ENCODE results near the gene HS6ST1. TPM values are rescaled to one million over a fixed set of nuclear protein-coding genes. Genes with fewer than 3 reads are reported as not detected.

Gene HS6ST1
- total RNA-seq, 1 experiment from 2014 or later, result 22.0 TPM

DNA sequence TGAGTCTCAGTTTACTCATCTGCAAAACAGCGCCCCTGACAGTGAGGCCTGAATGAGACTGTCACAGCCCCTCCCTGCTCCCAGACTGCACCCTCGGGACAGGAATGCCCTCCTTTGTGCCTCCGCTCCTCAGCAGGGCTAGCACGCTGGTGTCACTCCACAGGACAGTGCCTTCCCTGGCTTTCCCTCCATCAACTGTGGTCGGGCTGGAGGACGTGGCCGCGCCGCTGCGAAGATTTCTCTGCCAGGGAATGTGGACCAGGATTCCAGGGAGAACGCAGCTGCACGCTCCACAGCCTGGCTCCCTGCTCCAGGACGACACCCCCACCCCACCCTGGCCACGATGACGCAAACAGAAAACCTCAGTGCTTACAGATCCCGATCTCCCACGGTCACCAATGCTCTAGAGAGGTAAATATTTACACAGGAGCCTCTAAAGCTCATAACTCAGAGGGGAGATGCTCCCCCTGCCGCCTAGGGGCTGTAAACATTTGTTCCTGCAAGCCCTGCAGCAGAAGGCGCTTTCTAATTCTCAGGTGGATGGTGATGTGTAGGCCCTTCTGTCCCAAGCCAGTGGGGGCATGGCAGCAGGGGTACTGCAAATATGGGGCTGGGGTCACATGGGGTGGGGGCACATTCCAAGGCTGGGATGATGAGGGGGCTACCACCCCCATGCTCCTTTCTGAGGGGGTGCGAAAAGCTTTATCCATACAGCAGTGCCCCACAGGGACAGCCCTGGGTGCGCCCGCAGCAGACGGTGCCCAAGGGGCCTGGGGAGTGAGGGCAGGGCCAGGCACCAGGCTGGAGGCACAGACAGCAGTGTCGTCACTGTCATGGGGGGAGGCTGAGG, 12.4 kb downstream of the HS6ST1 start:
- TF ChIP-seq, protein P1, sequence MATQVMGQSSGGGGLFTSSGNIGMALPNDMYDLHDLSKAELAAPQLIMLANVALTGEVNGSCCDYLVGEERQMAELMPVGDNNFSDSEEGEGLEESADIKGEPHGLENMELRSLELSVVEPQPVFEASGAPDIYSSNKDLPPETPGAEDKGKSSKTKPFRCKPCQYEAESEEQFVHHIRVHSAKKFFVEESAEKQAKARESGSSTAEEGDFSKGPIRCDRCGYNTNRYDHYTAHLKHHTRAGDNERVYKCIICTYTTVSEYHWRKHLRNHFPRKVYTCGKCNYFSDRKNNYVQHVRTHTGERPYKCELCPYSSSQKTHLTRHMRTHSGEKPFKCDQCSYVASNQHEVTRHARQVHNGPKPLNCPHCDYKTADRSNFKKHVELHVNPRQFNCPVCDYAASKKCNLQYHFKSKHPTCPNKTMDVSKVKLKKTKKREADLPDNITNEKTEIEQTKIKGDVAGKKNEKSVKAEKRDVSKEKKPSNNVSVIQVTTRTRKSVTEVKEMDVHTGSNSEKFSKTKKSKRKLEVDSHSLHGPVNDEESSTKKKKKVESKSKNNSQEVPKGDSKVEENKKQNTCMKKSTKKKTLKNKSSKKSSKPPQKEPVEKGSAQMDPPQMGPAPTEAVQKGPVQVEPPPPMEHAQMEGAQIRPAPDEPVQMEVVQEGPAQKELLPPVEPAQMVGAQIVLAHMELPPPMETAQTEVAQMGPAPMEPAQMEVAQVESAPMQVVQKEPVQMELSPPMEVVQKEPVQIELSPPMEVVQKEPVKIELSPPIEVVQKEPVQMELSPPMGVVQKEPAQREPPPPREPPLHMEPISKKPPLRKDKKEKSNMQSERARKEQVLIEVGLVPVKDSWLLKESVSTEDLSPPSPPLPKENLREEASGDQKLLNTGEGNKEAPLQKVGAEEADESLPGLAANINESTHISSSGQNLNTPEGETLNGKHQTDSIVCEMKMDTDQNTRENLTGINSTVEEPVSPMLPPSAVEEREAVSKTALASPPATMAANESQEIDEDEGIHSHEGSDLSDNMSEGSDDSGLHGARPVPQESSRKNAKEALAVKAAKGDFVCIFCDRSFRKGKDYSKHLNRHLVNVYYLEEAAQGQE (IDR thresholded peaks at IDR 0.05; ENCODE audit: insufficient read depth in 1 of 2, low read depth in 2 of 2, low read length in 1 of 2), result no peak
- TF ChIP-seq TCF7L2 (IDR thresholded peaks at IDR 0.05; ENCODE audit: low read depth, low read length), result no peak
- no peak for TF ChIP-seq SIN3A (IDR thresholded peaks at IDR 0.05; ENCODE audit: borderline replicate concordance, insufficient read depth, low read depth, low read length)
- no peak for TF ChIP-seq POLR2AphosphoS5 (IDR thresholded peaks at IDR 0.05; ENCODE audit: low read depth, low read length)
- no peak for TF ChIP-seq CTCF (IDR thresholded peaks at IDR 0.05)
- H3K9me3 ChIP-seq (ENCODE audit: control insufficient read depth, insufficient read depth, low read depth, low read length), result no peaks in the 10 kb centered on the region
- ChIA-PET CTCF (no interaction called here), POLR2A (no interaction called here)
- ATAC-seq (no peak), DNase-seq (ENCODE audit: low read depth, low spot score) (no peak)
- no peaks in the 10 kb centered on the region for H3K27me3 ChIP-seq (ENCODE audit: control insufficient read depth, insufficient read depth, low read length)
- intact Hi-C loops (cut with micrococcal nuclease; ENCODE audit: unreplicated experiment), result no loop called here
- H3K4me3 ChIP-seq (ENCODE audit: low read depth in 2 of 2, low read length in 2 of 2), result no peak overlapping the region
- no peaks in the 10 kb centered on the region for H3K36me3 ChIP-seq (ENCODE audit: control insufficient read depth, insufficient read depth, low read length)
- BruUV-seq (replicated peaks), result no TSS peak
- H3K4me1 ChIP-seq (ENCODE audit: control insufficient read depth, insufficient read depth, low read length), result peaks cover 15% of the 10 kb centered on the region
- in situ Hi-C loops (cut with HindIII; ENCODE audit: low pct_unique_long_range_greater_than_20kb, low sequenced_read_pairs), result no loop called here
- no peak overlapping the region for H3K27ac ChIP-seq (ENCODE audit: low read length)

DNA sequence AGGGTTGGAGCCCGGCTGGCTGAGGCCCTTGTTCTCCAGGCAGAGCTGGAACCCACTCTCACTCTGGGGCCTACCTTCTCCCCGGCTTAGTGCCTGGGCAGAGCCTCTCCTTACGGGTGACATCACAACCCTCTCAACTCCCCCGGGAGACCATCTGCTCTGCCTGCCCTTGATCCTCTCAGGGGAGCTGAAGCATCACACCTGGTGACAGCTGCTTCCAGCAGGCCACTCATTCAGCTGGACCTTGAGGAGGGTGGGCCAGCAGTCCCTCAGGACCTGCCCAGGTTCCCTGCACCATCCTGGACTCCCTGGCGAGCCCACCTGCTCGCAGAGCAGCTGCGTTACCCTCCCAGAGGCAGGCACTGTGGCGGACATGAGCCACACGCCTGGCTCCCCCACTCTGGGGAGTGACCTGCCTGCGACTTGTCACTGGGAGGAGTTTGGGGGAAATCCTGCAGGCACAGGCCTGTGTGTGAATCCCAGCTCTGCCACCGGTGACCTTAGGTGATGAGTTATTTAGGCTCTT, 13.1 kb downstream of the HS6ST1 start:
- ChIA-PET CTCF (no interaction called here), POLR2A (no interaction called here)
- intact Hi-C loops (cut with micrococcal nuclease; ENCODE audit: unreplicated experiment), result no loop called here
- in situ Hi-C loops (cut with HindIII; ENCODE audit: low pct_unique_long_range_greater_than_20kb, low sequenced_read_pairs), result no loop called here
- TF ChIP-seq, protein P1 (IDR thresholded peaks at IDR 0.05; ENCODE audit: insufficient read depth in 1 of 2, low read depth in 2 of 2, low read length in 1 of 2), result no peak
- TF ChIP-seq POLR2AphosphoS5 (IDR thresholded peaks at IDR 0.05; ENCODE audit: low read depth, low read length), result no peak
- TF ChIP-seq CTCF (IDR thresholded peaks at IDR 0.05), result no peak
- no peak for TF ChIP-seq TCF7L2 (IDR thresholded peaks at IDR 0.05; ENCODE audit: low read depth, low read length)
- no peak for TF ChIP-seq SIN3A (IDR thresholded peaks at IDR 0.05; ENCODE audit: borderline replicate concordance, insufficient read depth, low read depth, low read length)
- no peak overlapping the region for H3K4me3 ChIP-seq (ENCODE audit: low read depth in 2 of 2, low read length in 2 of 2)
- H3K9me3 ChIP-seq (ENCODE audit: control insufficient read depth, insufficient read depth, low read depth, low read length), result no peaks in the 10 kb centered on the region
- no peaks in the 10 kb centered on the region for H3K27me3 ChIP-seq (ENCODE audit: control insufficient read depth, insufficient read depth, low read length)
- no peaks in the 10 kb centered on the region for H3K36me3 ChIP-seq (ENCODE audit: control insufficient read depth, insufficient read depth, low read length)
- no TSS peak for BruUV-seq (replicated peaks)
- ATAC-seq, result no peak
- peaks cover 15% of the 10 kb centered on the region for H3K4me1 ChIP-seq (ENCODE audit: control insufficient read depth, insufficient read depth, low read length)
- H3K27ac ChIP-seq (ENCODE audit: low read length), result no peak overlapping the region
- no peak for DNase-seq (ENCODE audit: low read depth, low spot score)

All from Panc1 (cell line).